ENCODE measurements around the gene NTHL1.

The NTHL1 gene

GRCh38 chr16:1992704-1993317 is 54.8 kb downstream of the NTHL1 start:
- no peak overlapping the region for H3K27ac ChIP-seq
- no peak for TF ChIP-seq CTCF (IDR thresholded peaks at IDR 0.05)
- H3K4me3 ChIP-seq, result peak overlapping the region; percentile 64

GRCh38 chr16:1991948-1992703 is 55.5 kb downstream of the NTHL1 start:
- Histone ChIP-seq H3K27ac (peak overlapping the region in 1 of 2 donors; percentile 19), H3K4me3 (peak overlapping the region; percentile 64)
- no peak for TF ChIP-seq CTCF (IDR thresholded peaks at IDR 0.05)
- DNase-seq (ENCODE audit: low spot score), result peak; percentile 92

More at GRCh38 chr16:1992704-1993317, 54.8 kb downstream of the NTHL1 start:
- no peak for DNase-seq (ENCODE audit: low spot score)

- DNase-seq (ENCODE audit: low spot score), result no peak
- Histone ChIP-seq H3K4me3 (peak overlapping the region; percentile 64), H3K27ac (peak overlapping the region in 1 of 2 donors; percentile 19)
- TF ChIP-seq CTCF (IDR thresholded peaks at IDR 0.05), result no peak
Measured at GRCh38 chr16:1991588-1991947, 56.1 kb downstream of the NTHL1 start.

GRCh38 chr16:1991135-1991551 is 56.5 kb downstream of the NTHL1 start:
- DNase-seq (ENCODE audit: low spot score), result no peak
- H3K4me3 ChIP-seq, result peak overlapping the region; percentile 64
- no peak overlapping the region for H3K27ac ChIP-seq
- no peak for TF ChIP-seq CTCF (IDR thresholded peaks at IDR 0.05)

- no peak for TF ChIP-seq CTCF (IDR thresholded peaks at IDR 0.05)
- no peak overlapping the region for H3K27ac ChIP-seq
- no peak for DNase-seq (ENCODE audit: low spot score)
- peak overlapping the region; percentile 58 for H3K4me3 ChIP-seq
Measured at GRCh38 chr16:1990351-1991134, 57.1 kb downstream of the NTHL1 start.

GRCh38 chr16:1990101-1990350 is 57.6 kb downstream of the NTHL1 start:
- TF ChIP-seq CTCF (IDR thresholded peaks at IDR 0.05), result no peak
- no peak overlapping the region for H3K27ac ChIP-seq
- H3K4me3 ChIP-seq, result peak overlapping the region; percentile 58
- DNase-seq (ENCODE audit: low spot score), result no peak
